Smooth muscle cell (in vitro differentiated cells): ENCODE results near the gene ZNF569. TPM values are rescaled to one million over a fixed set of nuclear protein-coding genes. Genes with fewer than 3 reads are reported as not detected.
"Not testable (repeated sequence)": the region's sequence is repeated elsewhere in the genome, so short reads cannot be mapped to it uniquely, and the experiment has no call there.

ENCODE experiments used
- DNase-seq: peaks from one replicate; lab custom pipeline; 2025; ENCODE audit not compliant: unreplicated experiment; lab: John Stamatoyannopoulos, UW
- H2AFZ ChIP-seq: fragments of 200-600 bp; sonication (generic); 2 replicates; pipeline ENCODE4 v1.6.0; 2016; ENCODE audit warnings: antibody characterized with exemption, low read depth, mild to moderate bottlenecking
- H3F3A ChIP-seq: fragments of 200-600 bp; sonication (generic); 2 replicates; pipeline ENCODE4 v1.6.0; 2017; ENCODE audit warnings: antibody characterized with exemption, low read depth
- H3K27ac ChIP-seq: fragments of 200-600 bp; sonication (generic); 2 replicates; pipeline ENCODE4 v1.5.1; 2016; ENCODE audit warnings: low read depth, mild to moderate bottlenecking
- H3K27me3 ChIP-seq: fragments of 200-600 bp; sonication (generic); 2 replicates; pipeline ENCODE4 v1.6.1; 2016; ENCODE audit warnings: low read depth, mild to moderate bottlenecking
- H3K36me3 ChIP-seq: fragments of 200-600 bp; sonication (generic); 2 replicates; pipeline ENCODE4 v1.5.1; 2016; ENCODE audit warnings: low read depth
- H3K4me1 ChIP-seq: fragments of 200-600 bp; sonication (generic); 2 replicates; pipeline ENCODE4 v1.5.1; 2016; ENCODE audit warnings: low read depth
- H3K4me2 ChIP-seq: fragments of 200-600 bp; sonication (generic); 2 replicates; pipeline ENCODE4 v1.6.0; 2016; ENCODE audit warnings: mild to moderate bottlenecking
- H3K4me3 ChIP-seq: fragments of 200-600 bp; sonication (generic); 2 replicates; pipeline ENCODE4 v1.5.1; 2016; ENCODE audit warnings: mild to moderate bottlenecking
- H3K79me2 ChIP-seq: fragments of 200-600 bp; sonication (generic); 2 replicates; pipeline ENCODE4 v1.6.0; 2016; ENCODE audit warnings: low read depth, mild to moderate bottlenecking
- H3K9ac ChIP-seq: fragments of 200-600 bp; sonication (generic); 2 replicates; pipeline ENCODE4 v1.6.0; 2016; ENCODE audit warnings: low read depth
- H3K9me3 ChIP-seq: fragments of 200-600 bp; sonication (generic); replicated peaks from 2 replicates; pipeline ENCODE4 v1.5.1; 2016; ENCODE audit warnings: low read depth
- H4K20me1 ChIP-seq: fragments of 200-600 bp; sonication (generic); 2 replicates; pipeline ENCODE4 v1.6.0; 2016; ENCODE audit warnings: low read depth
- CTCF ChIP-seq: fragments of 200-600 bp; sonication (generic); IDR thresholded peaks from 2 replicates; pipeline ENCODE4 v1.5.1; 2017; ENCODE audit warnings: borderline replicate concordance, mild to moderate bottlenecking, antibody characterized with exemption; ENCODE audit not compliant: insufficient read depth, poor library complexity, severe bottlenecking
- WGBS: methylation state at CpG from one replicate; pipeline ENCODE4 v1.1.7; 2016; ENCODE audit warnings: low lambda C conversion rate; 5-methylcytosine and 5-hydroxymethylcytosine counted together
- polyA plus RNA-seq: library from polyadenylated mRNA; unstranded; fragments of >200 nt; fragmentation: Nextera tagmentation; extraction: Ambion mirVana; gene quantifications from 2 replicates; pipeline ENCODE4 v1.2.1, GENCODE V29; 2016
- total RNA-seq: library from RNA; depleted of rRNA; stranded (reverse); fragments of >200 nt; gene quantifications from 2 replicates; pipeline ENCODE4 v1.2.3, GENCODE V29; 2014

Gene ZNF569
- total and polyA plus RNA-seq, 2 experiments from 2014 or later: 3.8 to 6.6 TPM

DNA sequence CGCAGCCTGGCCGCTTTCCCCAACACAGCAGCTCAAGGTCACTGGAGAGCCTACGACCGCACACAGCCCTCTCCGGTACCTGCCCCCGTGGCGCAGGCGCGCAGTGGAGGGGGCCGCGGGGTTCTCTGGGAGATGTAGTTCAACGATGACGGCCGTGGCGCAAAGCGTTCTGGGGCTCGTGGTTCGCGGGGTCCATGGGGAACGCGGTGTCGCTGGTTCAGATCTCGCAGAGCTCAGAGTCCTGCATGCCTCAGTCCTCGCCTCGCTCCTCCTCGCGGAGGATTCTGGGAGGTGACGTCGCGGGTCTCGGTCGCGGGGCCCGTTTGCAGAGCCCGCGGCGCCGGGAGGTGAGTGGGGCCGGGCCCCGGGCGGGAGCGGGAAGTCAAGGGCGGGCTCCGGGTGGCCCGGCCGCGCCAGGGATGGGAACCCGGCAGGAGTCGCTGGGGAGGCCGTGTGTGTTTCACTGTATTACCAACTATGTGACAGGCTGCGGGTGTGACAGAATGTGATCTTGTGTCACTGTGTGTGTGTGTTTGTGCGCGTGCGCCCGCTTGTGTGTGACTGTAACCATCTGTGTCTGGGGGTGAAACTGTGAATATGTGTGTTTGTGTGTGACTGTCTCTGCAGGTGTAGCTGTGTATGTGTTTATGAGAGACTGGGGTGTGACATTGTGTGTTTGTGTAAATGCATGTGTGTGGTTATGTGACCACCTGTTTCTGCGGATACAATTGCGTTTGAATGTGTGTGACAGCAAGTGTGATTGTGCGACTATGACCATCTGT, 96.2 kb downstream of the ZNF569 start, which contains the start of gene ZNF527:
Gene ZNF527, plus strand, starts transcription at position 220 of the 782 bp plus-strand sequence. CDS start 3,100 bp downstream, outside the sequence.
- Histone ChIP-seq H3K4me2 (peak within 1 kb of the TSS; percentile 87), H3K27ac (peak within 1 kb of the TSS; percentile 59), H4K20me1 (no peaks in the 10 kb centered on the region), H3K9me3 (no peaks in the 10 kb centered on the region), H3K36me3 (peaks cover 13% of the 10 kb centered on the region), H2AFZ (peak within 1 kb of the TSS; percentile 95), H3K4me1 (no peaks in the 10 kb centered on the region), H3K4me3 (peak within 1 kb of the TSS; percentile 68), H3K9ac (peak within 1 kb of the TSS; percentile 63), H3K27me3 (no peaks in the 10 kb centered on the region), H3K79me2 (no peaks in the 10 kb centered on the region), H3F3A (no peaks in the 10 kb centered on the region)
- peak; percentile 84 for DNase-seq
- 4% methylated on average over 32 of the region's 58 CpGs for WGBS
- TF ChIP-seq CTCF: no peak

GRCh38 chr19:37370386-37370879, 96.8 kb downstream of the ZNF569 start:
- peak overlapping the region; percentile 68 for H3K4me3 ChIP-seq
- peak overlapping the region; percentile 87 for H3K4me2 ChIP-seq
- H3K9ac ChIP-seq: peak overlapping the region; percentile 12
- H2AFZ ChIP-seq: peak overlapping the region; percentile 78
- not testable (repeated sequence) for H3F3A ChIP-seq, H4K20me1 ChIP-seq, H3K4me1 ChIP-seq, H3K9me3 ChIP-seq, H3K27ac ChIP-seq, H3K36me3 ChIP-seq, H3K79me2 ChIP-seq, H3K27me3 ChIP-seq, DNase-seq
- WGBS: 38% methylated on average over 18 of the region's 18 CpGs

DNA sequence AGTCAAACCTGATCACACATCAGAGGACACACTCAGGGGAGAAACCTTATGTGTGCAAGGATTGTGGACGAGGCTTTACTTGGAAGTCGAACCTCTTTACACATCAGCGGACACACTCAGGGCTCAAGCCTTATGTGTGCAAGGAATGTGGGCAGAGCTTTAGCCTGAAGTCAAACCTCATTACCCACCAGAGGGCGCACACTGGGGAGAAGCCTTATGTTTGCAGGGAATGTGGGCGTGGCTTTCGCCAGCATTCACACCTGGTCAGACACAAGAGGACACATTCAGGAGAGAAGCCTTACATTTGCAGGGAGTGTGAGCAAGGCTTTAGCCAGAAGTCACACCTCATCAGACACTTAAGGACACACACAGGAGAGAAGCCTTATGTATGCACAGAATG, 104.5 kb downstream of the ZNF569 start:
- no peaks in the 10 kb centered on the region for H4K20me1 ChIP-seq
- H3F3A ChIP-seq: no peaks in the 10 kb centered on the region
- H2AFZ ChIP-seq: no peak overlapping the region
- no peak overlapping the region for H3K27ac ChIP-seq
- no peak overlapping the region for H3K4me3 ChIP-seq
- no peak for TF ChIP-seq CTCF
- H3K36me3 ChIP-seq: peaks cover 16% of the 10 kb centered on the region
- H3K4me2 ChIP-seq: no peak overlapping the region
- WGBS: 97% methylated on average over 6 of the region's 6 CpGs
- DNase-seq: no peak
- peaks cover 7% of the 10 kb centered on the region for H3K9me3 ChIP-seq
- no peaks in the 10 kb centered on the region for H3K27me3 ChIP-seq
- H3K79me2 ChIP-seq: no peaks in the 10 kb centered on the region
- H3K4me1 ChIP-seq: no peaks in the 10 kb centered on the region
- H3K9ac ChIP-seq: no peak overlapping the region

- no peaks in the 10 kb centered on the region for H3K27me3 ChIP-seq
- DNase-seq: no peak
- 74% methylated on average over 1 of the region's 1 CpG for WGBS
Measured at GRCh38 chr19:37361994-37362393, 105.2 kb downstream of the ZNF569 start.

More at GRCh38 chr19:37361994-37362393, 105.2 kb downstream of the ZNF569 start:
- Histone ChIP-seq H3K79me2 (peaks cover 2% of the 10 kb centered on the region), H3K9ac (no peak overlapping the region), H3K9me3 (peaks cover 7% of the 10 kb centered on the region), H3K4me3 (no peak overlapping the region), H3K27ac (peak overlapping the region; percentile 33), H3K4me2 (no peak overlapping the region), H2AFZ (no peak overlapping the region), H3F3A (no peaks in the 10 kb centered on the region), H3K36me3 (peaks cover 21% of the 10 kb centered on the region), H3K4me1 (no peaks in the 10 kb centered on the region), H4K20me1 (no peaks in the 10 kb centered on the region)
- TF ChIP-seq CTCF: no peak

Other genes starting within 250 kb of the ZNF569 start
- gene ZNF383, start 249.2 kb downstream of the ZNF569 start, total RNA-seq: 4.8 and 10.0 TPM in 2 replicates
- 2.5 and 4.1 TPM in 2 replicates for gene ZNF383, start 249.2 kb downstream of the ZNF569 start, polyA plus RNA-seq
- 8.5 and 12.4 TPM in 2 replicates for gene ZNF527, start 96.3 kb downstream of the ZNF569 start, total RNA-seq
- 0.90 and 1.2 TPM in 2 replicates for gene ZNF527, start 96.3 kb downstream of the ZNF569 start, polyA plus RNA-seq
- gene ZNF570, start 1.9 kb upstream of the ZNF569 start, total RNA-seq: 10.0 TPM in 2 replicates
- 2.3 TPM in 2 replicates for gene ZNF570, start 1.9 kb upstream of the ZNF569 start, polyA plus RNA-seq
- 3.1 and 3.9 TPM in 2 replicates for gene ZNF793, start 39.5 kb upstream of the ZNF569 start, total RNA-seq
- 1.7 and 2.6 TPM in 2 replicates for gene ZNF793, start 39.5 kb upstream of the ZNF569 start, polyA plus RNA-seq
- 5.1 and 5.5 TPM in 2 replicates for gene ZNF571, start 127.3 kb upstream of the ZNF569 start, total RNA-seq
- gene ZNF571, start 127.3 kb upstream of the ZNF569 start, polyA plus RNA-seq: 1.6 and 2.8 TPM in 2 replicates
- 0.72 TPM in 1 of 2 replicates, not detected in the other for gene ZNF540, start 127.4 kb upstream of the ZNF569 start, total RNA-seq
- gene ZNF540, start 127.4 kb upstream of the ZNF569 start, polyA plus RNA-seq: 0.70 TPM in 1 of 2 replicates, not detected in the other
- 9.0 and 9.2 TPM in 2 replicates for gene ZFP30, start 188.0 kb upstream of the ZNF569 start, total RNA-seq
- gene ZFP30, start 188.0 kb upstream of the ZNF569 start, polyA plus RNA-seq: 2.0 and 2.3 TPM in 2 replicates